PC-3 (cell line): ENCODE measurements around the gene R3HDM1. TPM values are rescaled to one million over a fixed set of nuclear protein-coding genes. Genes with fewer than 3 reads are reported as not detected.
"Not testable (repeated sequence)": the region's sequence is repeated elsewhere in the genome, so short reads cannot be mapped to it uniquely, and the experiment has no call there.

ENCODE experiments used
- ATAC-seq: fragments of 200-7000 bp; cut with Tn5 transposase; 2 replicates; pipeline ENCODE4 v1.9.1; 2020; ENCODE audit warnings: mild to moderate bottlenecking, moderate library complexity
- BruUV-seq: library from RNA; stranded (reverse); fragments of 400-500 nt; replicated peaks from 2 replicates; lab custom pipeline; 2021; lab: Mats Ljungman, UMichigan
- CTCF ChIA-PET: fragments of 300-600 bp; sonication (Branson Sonifier 250); formaldehyde crosslinking; loops from one replicate; lab custom pipeline; 2022; ENCODE audit warnings: antibody characterized with exemption; lab: Charles Lee
- POLR2A ChIA-PET: fragments of 300-600 bp; sonication (Branson Sonifier 250); formaldehyde crosslinking; loops from one replicate; lab custom pipeline; 2022; ENCODE audit warnings: antibody characterized with exemption; ENCODE audit not compliant: unreplicated experiment; lab: Charles Lee
- DNase-seq: peaks from one replicate; pipeline ENCODE4 v3.0.0-alpha.2; 2015
- H2AFZ ChIP-seq: fragments of 300-600 bp; sonication (generic); 2 replicates; pipeline ENCODE4 v1.6.0; 2016; ENCODE audit warnings: antibody characterized with exemption, low read length
- H3F3A ChIP-seq: fragments of 300-600 bp; sonication (generic); one replicate; pipeline ENCODE4 v1.6.0; 2017; ENCODE audit warnings: antibody characterized with exemption, low read length, control low read depth, mild to moderate bottlenecking; ENCODE audit not compliant: unreplicated experiment
- H3K27ac ChIP-seq: fragments of 300-600 bp; sonication (generic); 2 replicates; pipeline ENCODE4 v1.5.1; 2016; ENCODE audit warnings: mild to moderate bottlenecking, low read length
- H3K27me3 ChIP-seq: fragments of 300-600 bp; sonication (generic); 2 replicates; pipeline ENCODE4 v1.6.1; 2016; ENCODE audit warnings: low read length, mixed read lengths
- H3K36me3 ChIP-seq: fragments of 300-600 bp; sonication (generic); 2 replicates; pipeline ENCODE4 v1.6.1; 2016; ENCODE audit warnings: low read depth, mixed run types, low read length, mixed read lengths
- H3K4me1 ChIP-seq: fragments of 300-600 bp; sonication (generic); 2 replicates; pipeline ENCODE4 v1.5.1; 2016; ENCODE audit warnings: low read length; ENCODE audit not compliant: insufficient read depth
- H3K4me2 ChIP-seq: fragments of 300-600 bp; sonication (generic); 2 replicates; pipeline ENCODE4 v1.6.0; 2016; ENCODE audit warnings: low read length
- H3K4me3 ChIP-seq: fragments of 300-600 bp; sonication (generic); 2 replicates; pipeline ENCODE4 v1.5.1; 2016; ENCODE audit warnings: mild to moderate bottlenecking, low read length, mixed read lengths
- H3K79me2 ChIP-seq: fragments of 300-600 bp; sonication (generic); 2 replicates; pipeline ENCODE4 v1.6.1; 2017; ENCODE audit warnings: low read length, mixed read lengths
- H3K9ac ChIP-seq: fragments of 300-600 bp; sonication (generic); 2 replicates; pipeline ENCODE4 v1.6.0; 2016; ENCODE audit warnings: mild to moderate bottlenecking, low read length
- H3K9me2 ChIP-seq: fragments of 300-600 bp; sonication (generic); replicated peaks from 2 replicates; pipeline ENCODE4 v1.6.1; 2016; ENCODE audit warnings: mixed run types, low read length, mixed read lengths
- H3K9me3 ChIP-seq: fragments of 300-600 bp; sonication (generic); 2 replicates; pipeline ENCODE4 v1.6.1; 2016; ENCODE audit warnings: low read length, mixed read lengths
- H4K20me1 ChIP-seq: fragments of 300-600 bp; sonication (generic); 2 replicates; pipeline ENCODE4 v1.6.1; 2016; ENCODE audit warnings: low read length, mixed read lengths
- EZH2 ChIP-seq: fragments of 300-600 bp; sonication (generic); IDR thresholded peaks from one replicate; pipeline ENCODE4 v1.6.1; 2017; ENCODE audit warnings: antibody characterized with exemption, mild to moderate bottlenecking, low read length; ENCODE audit not compliant: unreplicated experiment
- EZH2phosphoT487 ChIP-seq: fragments of 300-600 bp; sonication (generic); IDR thresholded peaks from 2 replicates; pipeline ENCODE4 v1.6.1; 2018; ENCODE audit warnings: mild to moderate bottlenecking, antibody characterized with exemption, low read length, borderline replicate concordance
- intact Hi-C: fragments of 100-400 bp; cut with micrococcal nuclease; formaldehyde crosslinking; loops from 2 replicates; pipeline ENCODE4 v1.9.0; 2023
- total RNA-seq: library from RNA; depleted of rRNA; stranded (reverse); fragments of >200 nt; gene quantifications from 2 replicates; pipeline ENCODE4 v1.2.3, GENCODE V29; 2014
- TF ChIP-seq, protein P1 (sequence below): fragments of 300-600 bp; sonication (generic); conservative IDR thresholded peaks from 2 replicates; pipeline ENCODE4 v1.5.1; 2017; ENCODE audit warnings: antibody characterized with exemption, low read depth, mild to moderate bottlenecking, low read length

R3HDM1 gene
- total RNA-seq, 1 experiment from 2014 or later, result 12.8 TPM

DNA sequence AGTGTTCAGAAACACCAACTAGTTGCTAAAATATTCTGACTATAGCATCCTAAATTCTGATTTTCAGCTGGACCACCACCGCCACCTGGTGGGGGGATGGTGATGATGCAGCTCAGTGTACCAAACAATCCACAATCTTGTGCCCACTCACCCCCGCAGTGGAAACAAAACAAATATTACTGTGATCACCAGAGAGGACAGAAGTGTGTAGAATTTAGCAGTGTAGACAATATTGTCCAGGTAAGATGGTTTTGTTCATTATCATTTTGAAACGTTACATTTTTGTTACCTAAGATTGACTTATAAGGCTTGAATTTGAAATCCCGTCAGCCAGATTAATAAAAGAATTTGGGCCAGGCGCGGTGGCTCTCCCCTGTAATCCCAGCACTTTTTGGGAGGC, 178.7 kb downstream of the R3HDM1 start:
- BruUV-seq, result no TSS peak
- Histone ChIP-seq H3K4me3 (no peak overlapping the region), H2AFZ (no peak overlapping the region), H3K4me1 (no peaks in the 10 kb centered on the region), H3K9ac (no peak overlapping the region), H3K79me2 (no peaks in the 10 kb centered on the region), H3K27me3 (no peaks in the 10 kb centered on the region), H3K36me3 (peaks cover 3% of the 10 kb centered on the region; the same call in 1 of the 2 replicates), H3F3A (no peaks in the 10 kb centered on the region), H3K9me3 (no peaks in the 10 kb centered on the region), H4K20me1 (no peaks in the 10 kb centered on the region), H3K9me2 (no peaks in the 10 kb centered on the region), H3K27ac (no peak overlapping the region), H3K4me2 (no peak overlapping the region)
- CTCF ChIA-PET, result interaction anchor here (0.6 to 1.3 kb wide), 5 partner anchors 152 to 721 kb away, joined by 3 to 19 read pairs (median 5); no protein-coding TSS in a partner anchor
- POLR2A ChIA-PET, result interaction anchor here (0.6 kb wide), 1 partner anchor 721 kb away, joined by 3 read pairs; no protein-coding TSS in a partner anchor
- TF ChIP-seq EZH2 (no peak), EZH2phosphoT487 (no peak)
- TF ChIP-seq, protein P1, sequence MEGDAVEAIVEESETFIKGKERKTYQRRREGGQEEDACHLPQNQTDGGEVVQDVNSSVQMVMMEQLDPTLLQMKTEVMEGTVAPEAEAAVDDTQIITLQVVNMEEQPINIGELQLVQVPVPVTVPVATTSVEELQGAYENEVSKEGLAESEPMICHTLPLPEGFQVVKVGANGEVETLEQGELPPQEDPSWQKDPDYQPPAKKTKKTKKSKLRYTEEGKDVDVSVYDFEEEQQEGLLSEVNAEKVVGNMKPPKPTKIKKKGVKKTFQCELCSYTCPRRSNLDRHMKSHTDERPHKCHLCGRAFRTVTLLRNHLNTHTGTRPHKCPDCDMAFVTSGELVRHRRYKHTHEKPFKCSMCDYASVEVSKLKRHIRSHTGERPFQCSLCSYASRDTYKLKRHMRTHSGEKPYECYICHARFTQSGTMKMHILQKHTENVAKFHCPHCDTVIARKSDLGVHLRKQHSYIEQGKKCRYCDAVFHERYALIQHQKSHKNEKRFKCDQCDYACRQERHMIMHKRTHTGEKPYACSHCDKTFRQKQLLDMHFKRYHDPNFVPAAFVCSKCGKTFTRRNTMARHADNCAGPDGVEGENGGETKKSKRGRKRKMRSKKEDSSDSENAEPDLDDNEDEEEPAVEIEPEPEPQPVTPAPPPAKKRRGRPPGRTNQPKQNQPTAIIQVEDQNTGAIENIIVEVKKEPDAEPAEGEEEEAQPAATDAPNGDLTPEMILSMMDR, result peak; percentile 95
- intact Hi-C loops, result loop anchor here (1.0 to 5.0 kb wide), 6 partner anchors 108 to 721 kb away; no protein-coding TSS in a partner anchor
- DNase-seq (peak; percentile 65), ATAC-seq (peak; percentile 71)

DNA sequence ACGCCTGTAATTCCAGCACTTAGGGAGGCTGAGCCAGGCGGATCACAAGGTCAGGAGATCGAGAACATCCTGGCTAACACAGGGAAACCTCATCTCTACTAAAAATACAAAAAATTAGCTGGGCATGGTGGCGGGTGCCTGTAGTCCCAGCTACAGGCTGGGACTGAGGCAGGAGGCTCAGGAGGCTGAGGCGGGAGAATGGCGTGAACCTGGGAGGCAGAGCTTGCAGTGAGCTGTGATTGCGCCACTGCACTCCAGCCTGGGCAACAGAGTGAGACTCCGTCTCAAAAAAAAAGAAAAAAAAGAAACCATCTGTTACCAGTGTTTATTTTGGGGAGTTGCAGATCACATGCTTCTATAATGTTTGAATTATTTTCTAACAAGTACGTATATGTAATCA, 183.8 kb downstream of the R3HDM1 start:
- H3K27ac ChIP-seq, H4K20me1 ChIP-seq, H3K79me2 ChIP-seq, POLR2A ChIA-PET, H3F3A ChIP-seq, ATAC-seq, BruUV-seq, H3K4me3 ChIP-seq, H2AFZ ChIP-seq, H3K9ac ChIP-seq, H3K4me2 ChIP-seq, H3K9me3 ChIP-seq, H3K4me1 ChIP-seq, intact Hi-C loops, DNase-seq, H3K9me2 ChIP-seq, CTCF ChIA-PET, H3K27me3 ChIP-seq: not testable (repeated sequence)
- peaks cover 15% of the 10 kb centered on the region for H3K36me3 ChIP-seq

DNA sequence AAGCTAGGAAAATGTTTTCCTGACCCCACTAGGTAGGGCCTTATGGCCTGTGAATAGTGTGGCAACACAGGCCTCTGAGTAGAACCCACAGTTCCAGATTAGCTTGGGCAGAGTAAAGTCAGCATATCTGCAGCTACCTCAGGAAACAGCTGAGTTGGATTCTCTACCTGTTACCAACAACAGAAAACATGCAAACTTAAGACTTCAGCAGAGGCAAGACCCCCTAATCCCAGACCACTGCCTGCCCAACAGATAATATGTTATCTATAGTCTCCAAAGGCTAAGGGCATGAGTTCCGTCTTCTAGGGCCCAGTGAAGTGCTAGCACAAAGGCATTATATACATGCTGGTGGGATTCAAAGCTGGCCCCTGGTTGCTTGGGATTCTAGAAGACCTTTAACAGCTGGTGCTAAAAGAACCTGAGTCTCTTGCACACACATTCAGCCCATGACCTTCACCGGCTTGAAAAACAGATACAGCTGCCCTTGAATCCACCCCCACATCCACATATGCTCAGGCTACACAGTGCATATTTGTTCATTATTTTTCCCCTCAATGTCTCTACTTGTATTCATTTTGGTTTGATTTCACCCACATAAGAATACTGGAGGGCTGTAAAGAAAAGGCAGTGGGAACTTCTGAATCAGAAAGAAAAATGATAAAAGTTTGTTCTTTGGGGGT, 196.9 kb downstream of the R3HDM1 start:
- no peaks in the 10 kb centered on the region for H4K20me1 ChIP-seq
- intact Hi-C loops, result no loop called here
- no peak overlapping the region for H3K4me2 ChIP-seq
- H3K4me3 ChIP-seq, result no peak overlapping the region
- CTCF ChIA-PET, result no interaction called here
- H3K9me2 ChIP-seq, result no peaks in the 10 kb centered on the region
- BruUV-seq, result no TSS peak
- ATAC-seq (no peak), DNase-seq (no peak)
- no peaks in the 10 kb centered on the region for H3K79me2 ChIP-seq
- no peaks in the 10 kb centered on the region for H3K4me1 ChIP-seq
- no peak overlapping the region for H3K9ac ChIP-seq
- H3F3A ChIP-seq, result no peaks in the 10 kb centered on the region
- H3K27ac ChIP-seq, result no peak overlapping the region
- POLR2A ChIA-PET, result no interaction called here
- no peaks in the 10 kb centered on the region for H3K9me3 ChIP-seq
- peaks cover 5% of the 10 kb centered on the region for H3K36me3 ChIP-seq
- TF ChIP-seq EZH2, result no peak
- TF ChIP-seq, protein P1, result no peak
- no peak for TF ChIP-seq EZH2phosphoT487
- no peak overlapping the region for H2AFZ ChIP-seq
- no peaks in the 10 kb centered on the region for H3K27me3 ChIP-seq
